Pancreas (tissue), 10 donors: ENCODE results near the gene DGCR8. TPM values are rescaled to one million over a fixed set of nuclear protein-coding genes. Genes with fewer than 3 reads are reported as not detected.
A peak's percentile ranks its signal among the peaks of the same experiment; 100 is the strongest.

Experiments
- ATAC-seq, 4 donors: fragments of 200-7000 bp; cut with Tn5 transposase; one replicate each; pipeline versions ENCODE4 v1.8.0 to v1.9.1; 2020; ENCODE audit warnings: mild to moderate bottlenecking in 4 of 4, moderate library complexity in 4 of 4
- DNase-seq, 6 donors: peaks; one replicate each; pipeline ENCODE4 v3.0.0-alpha.2; 2020
- FAIRE-seq: peaks from 2 replicates; lab custom pipeline; 2012; peaks lifted over from hg19 to GRCh38; lab: Jason Lieb, UNC
- H3K27ac ChIP-seq, 4 donors: fragments of 200-600 bp; sonication (generic); 1 replicate in 3 of 4; 2 replicates in 1 of 4; pipeline versions ENCODE4 v1.5.0 to v1.8.0; 2020
- H3K27me3 ChIP-seq, 4 donors: fragments of 200-600 bp; one replicate each; pipeline ENCODE4 v1.8.0; 2021
- H3K36me3 ChIP-seq, 3 donors: fragments of 200-600 bp; sonication (generic) in 1 of 3; one replicate each; pipeline versions ENCODE4 v1.5.0 to v1.8.0; 2020 to 2021
- H3K4me1 ChIP-seq, 3 donors: fragments of 200-600 bp; one replicate each; pipeline ENCODE4 v1.8.0; 2021
- H3K4me3 ChIP-seq, 4 donors: fragments of 200-600 bp; sonication (generic) in 2 of 4; one replicate each; pipeline versions ENCODE4 v1.5.0 to v1.8.0; 2020 to 2021
- H3K9me3 ChIP-seq, 4 donors: fragments of 200-600 bp; one replicate each; pipeline ENCODE4 v1.8.0; 2021
- CTCF ChIP-seq, 4 donors: fragments of 200-600 bp; sonication (generic) in 3 of 4; IDR thresholded peaks; one replicate each; pipeline versions ENCODE4 v1.5.0 to v1.8.0; 2021; ENCODE audit warnings: antibody characterized with exemption in 4 of 4
- WGBS, 2 donors: extraction: QIAGEN DNeasy Blood & Tissue Kit; methylation state at CpG; one replicate each; pipeline ENCODE4 v1.1.7; 2013; 5-methylcytosine and 5-hydroxymethylcytosine counted together
- intact Hi-C, 3 donors: fragments of 100-400 bp; cut with DNase I; formaldehyde crosslinking; loops; one replicate each; pipeline versions ENCODE4 v1.11.1 to v1.14.2; 2022
- polyA plus RNA-seq, 2 donors: library from polyadenylated mRNA; stranded (reverse); fragments of 200-250 nt; gene quantifications; one replicate each; pipeline ENCODE4 v1.2.3, GENCODE V29; 2013
- total RNA-seq, 6 donors: library from RNA; stranded (reverse); fragmentation: NEBNext Ultra II Directional in 4 of 6; extraction: Animal tissue kit (Norgen Biotek cat#: 25700) in 4 of 6; gene quantifications; one replicate each; pipeline versions ENCODE4 v1.2.1 to v1.2.4, GENCODE V29; 2021 to 2023
- donor health status: healthy with polysubstance abuse.
- donor health status: DM: no; HTN: no; CAD: no; lungs with moderate emphysema.
- donor health status: DM: no; HTN: no; CAD: no.
- donor health status: control.
- donor health status: control.
- donor health status: Bipolar disorder and iron deficiency.
- donor health status: DM: yes; HTN: yes; CAD: no.
- donor health status: DM: no; HTN: no; CAD: no.
- donor health status: DM: no; HTN: no; CAD: no.
- donor health status: DM: yes; HTN: yes; CAD: no.

Gene DGCR8
- total and polyA plus RNA-seq, 8 donors, result 14.9 to 31.9 (median 18.9) TPM

DNA sequence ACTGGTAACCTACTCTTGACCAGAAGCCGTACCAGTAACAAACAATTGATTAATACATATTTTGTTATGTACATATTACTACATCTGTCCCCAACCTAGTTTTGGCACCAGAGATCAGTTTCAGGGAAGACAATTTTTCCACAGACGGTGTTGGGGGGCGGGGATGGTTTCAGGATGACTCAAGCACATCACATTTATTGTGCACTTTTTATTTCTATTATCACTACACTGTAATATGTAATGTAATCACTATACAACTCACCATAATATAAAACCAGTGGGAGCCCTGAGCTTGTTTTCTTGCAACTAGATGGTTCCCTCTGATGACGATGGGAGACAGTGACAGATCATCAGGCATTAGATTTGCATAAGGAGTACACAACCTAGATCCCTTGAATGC lies 15.5 kb downstream of the DGCR8 start:
- intact Hi-C loops, result no loop called here
- no peak for DNase-seq

GRCh38 chr22:20096574-20097420 lies 16.8 kb downstream of the DGCR8 start:
- H3K27ac ChIP-seq, result no peak overlapping the region
- no peak for DNase-seq
- no peak for TF ChIP-seq CTCF (IDR thresholded peaks at IDR 0.05)
- H3K36me3 ChIP-seq, result peaks cover 4 to 56% (median 40%) of the 10 kb centered on the region in 3 donors
- no peaks in the 10 kb centered on the region for H3K9me3 ChIP-seq
- no peak overlapping the region for H3K4me3 ChIP-seq
- intact Hi-C loops, result no loop called here
- no peaks in the 10 kb centered on the region for H3K27me3 ChIP-seq
- H3K4me1 ChIP-seq, result no peaks in the 10 kb centered on the region
- FAIRE-seq, result no peak
- 99% methylated on average over 2 of the region's 2 CpGs for WGBS, 2 donors
- ATAC-seq, result no peak

More for the DNA sequence above, 15.5 kb downstream of the DGCR8 start:
- no peak for FAIRE-seq
- no peaks in the 10 kb centered on the region for H3K9me3 ChIP-seq
- no peaks in the 10 kb centered on the region for H3K27me3 ChIP-seq
- H3K4me1 ChIP-seq, result no peaks in the 10 kb centered on the region
- H3K4me3 ChIP-seq, result no peak overlapping the region
- TF ChIP-seq CTCF (IDR thresholded peaks at IDR 0.05), result no peak
- WGBS, 2 donors, result 96 to 97% methylated on average over 4 of the region's 4 CpGs
- H3K27ac ChIP-seq, result no peak overlapping the region
- no peak for ATAC-seq
- peaks cover 4 to 63% (median 42%) of the 10 kb centered on the region in 3 donors for H3K36me3 ChIP-seq

- DNase-seq, result peak in 3 of 6 donors; percentile 4 to 18 (median 16)
- Histone ChIP-seq H3K4me3 (no peak overlapping the region), H3K9me3 (no peaks in the 10 kb centered on the region), H3K36me3 (peaks cover 4 to 39% (median 23%) of the 10 kb centered on the region in 3 donors), H3K27ac (no peak overlapping the region), H3K4me1 (no peaks in the 10 kb centered on the region), H3K27me3 (no peaks in the 10 kb centered on the region)
- TF ChIP-seq CTCF (IDR thresholded peaks at IDR 0.05), result no peak
- no peak for ATAC-seq
- FAIRE-seq, result no peak
- 93 to 94% methylated on average over 6 of the region's 6 CpGs for WGBS, 2 donors
- intact Hi-C loops, result no loop called here
Measured at GRCh38 chr22:20099099-20099711, 19.2 kb downstream of the DGCR8 start.

- WGBS, 2 donors, result 67 to 69% methylated on average over 8 of the region's 8 CpGs
- no peak for TF ChIP-seq CTCF (IDR thresholded peaks at IDR 0.05)
- DNase-seq (peak in 2 of 6 donors; percentile 18 to 50), FAIRE-seq (no peak), ATAC-seq (no peak)
- no peaks in the 10 kb centered on the region for H3K4me1 ChIP-seq
- H3K27me3 ChIP-seq, result no peaks in the 10 kb centered on the region
- intact Hi-C loops, result no loop called here
- no peak overlapping the region for H3K4me3 ChIP-seq
- no peak overlapping the region for H3K27ac ChIP-seq
- no peaks in the 10 kb centered on the region for H3K9me3 ChIP-seq
- H3K36me3 ChIP-seq, result peaks cover 0 to 31% (median 11%) of the 10 kb centered on the region in 3 donors
Measured at GRCh38 chr22:20101638-20102037, 21.6 kb downstream of the DGCR8 start.
